IPS-18a (cell line): Measurements from ENCODE around the gene CCNK.

ENCODE experiments used
- H3K27ac ChIP-seq: one replicate; pipeline ENCODE4 v1.5.1; 2013; ENCODE audit warnings: low read length
- H3K27me3 ChIP-seq: one replicate; pipeline ENCODE4 v1.6.1; 2013; ENCODE audit warnings: mild to moderate bottlenecking, low read length; ENCODE audit not compliant: control insufficient read depth, insufficient read depth
- H3K36me3 ChIP-seq: one replicate; pipeline ENCODE4 v1.6.1; 2013; ENCODE audit warnings: low read depth, low read length; ENCODE audit not compliant: control insufficient read depth
- H3K4me1 ChIP-seq: one replicate; pipeline ENCODE4 v1.6.1; 2013; ENCODE audit warnings: low read depth, low read length; ENCODE audit not compliant: control insufficient read depth
- H3K4me3 ChIP-seq: one replicate; pipeline ENCODE4 v1.5.1; 2013; ENCODE audit warnings: low read length
- H3K9ac ChIP-seq: one replicate; pipeline ENCODE4 v1.6.1; 2013; ENCODE audit warnings: mild to moderate bottlenecking, low read length, moderate library complexity
- H3K9me3 ChIP-seq: one replicate; pipeline ENCODE4 v1.6.1; 2013; ENCODE audit warnings: low read depth, low read length; ENCODE audit not compliant: control insufficient read depth

Gene CCNK

GRCh38 chr14:99541677-99542470, 60.7 kb downstream of the CCNK start:
- Histone ChIP-seq H3K4me3 (no peak overlapping the region), H3K27me3 (no peaks in the 10 kb centered on the region), H3K27ac (no peak overlapping the region), H3K36me3 (no peaks in the 10 kb centered on the region), H3K9ac (no peak overlapping the region), H3K4me1 (peaks cover 23% of the 10 kb centered on the region), H3K9me3 (no peaks in the 10 kb centered on the region)

GRCh38 chr14:99542566-99542965, 61.4 kb downstream of the CCNK start:
- Histone ChIP-seq H3K9me3 (no peaks in the 10 kb centered on the region), H3K4me1 (peaks cover 20% of the 10 kb centered on the region), H3K4me3 (no peak overlapping the region), H3K27me3 (no peaks in the 10 kb centered on the region), H3K9ac (no peak overlapping the region), H3K27ac (no peak overlapping the region), H3K36me3 (no peaks in the 10 kb centered on the region)

GRCh38 chr14:99543370-99543769, 62.2 kb downstream of the CCNK start:
- H3K9me3 ChIP-seq, result no peaks in the 10 kb centered on the region
- H3K27ac ChIP-seq, result no peak overlapping the region
- no peak overlapping the region for H3K4me3 ChIP-seq
- no peaks in the 10 kb centered on the region for H3K36me3 ChIP-seq
- H3K9ac ChIP-seq, result no peak overlapping the region
- H3K27me3 ChIP-seq, result no peaks in the 10 kb centered on the region
- peaks cover 17% of the 10 kb centered on the region for H3K4me1 ChIP-seq

- H3K4me3 ChIP-seq, result no peak overlapping the region
- no peaks in the 10 kb centered on the region for H3K27me3 ChIP-seq
- H3K27ac ChIP-seq, result no peak overlapping the region
- H3K9me3 ChIP-seq, result no peaks in the 10 kb centered on the region
- peaks cover 19% of the 10 kb centered on the region for H3K4me1 ChIP-seq
- H3K9ac ChIP-seq, result no peak overlapping the region
- no peaks in the 10 kb centered on the region for H3K36me3 ChIP-seq
Measured at GRCh38 chr14:99543985-99544384, 62.8 kb downstream of the CCNK start.

GRCh38 chr14:99544991-99545390, 63.8 kb downstream of the CCNK start:
- Histone ChIP-seq H3K4me1 (peaks cover 27% of the 10 kb centered on the region), H3K4me3 (no peak overlapping the region), H3K9me3 (no peaks in the 10 kb centered on the region), H3K9ac (no peak overlapping the region), H3K27ac (no peak overlapping the region), H3K27me3 (no peaks in the 10 kb centered on the region), H3K36me3 (no peaks in the 10 kb centered on the region)

GRCh38 chr14:99545586-99545985, 64.4 kb downstream of the CCNK start:
- Histone ChIP-seq H3K27ac (no peak overlapping the region), H3K36me3 (no peaks in the 10 kb centered on the region), H3K4me3 (no peak overlapping the region), H3K27me3 (no peaks in the 10 kb centered on the region), H3K4me1 (peaks cover 27% of the 10 kb centered on the region), H3K9me3 (no peaks in the 10 kb centered on the region), H3K9ac (no peak overlapping the region)

GRCh38 chr14:99546234-99546879, 65.1 kb downstream of the CCNK start:
- Histone ChIP-seq H3K36me3 (no peaks in the 10 kb centered on the region), H3K9me3 (no peaks in the 10 kb centered on the region), H3K4me3 (no peak overlapping the region), H3K4me1 (peaks cover 27% of the 10 kb centered on the region), H3K27ac (no peak overlapping the region), H3K27me3 (no peaks in the 10 kb centered on the region), H3K9ac (no peak overlapping the region)

- Histone ChIP-seq H3K9me3 (no peaks in the 10 kb centered on the region), H3K4me1 (peaks cover 27% of the 10 kb centered on the region), H3K36me3 (no peaks in the 10 kb centered on the region), H3K27me3 (no peaks in the 10 kb centered on the region), H3K27ac (no peak overlapping the region), H3K4me3 (no peak overlapping the region), H3K9ac (no peak overlapping the region)
Measured at GRCh38 chr14:99548255-99548654, 67.0 kb downstream of the CCNK start.

GRCh38 chr14:99548871-99549515, 67.8 kb downstream of the CCNK start:
- Histone ChIP-seq H3K4me3 (no peak overlapping the region), H3K27ac (no peak overlapping the region), H3K9ac (no peak overlapping the region), H3K36me3 (no peaks in the 10 kb centered on the region), H3K9me3 (no peaks in the 10 kb centered on the region), H3K4me1 (peaks cover 27% of the 10 kb centered on the region), H3K27me3 (no peaks in the 10 kb centered on the region)

GRCh38 chr14:99549684-99550083, 68.5 kb downstream of the CCNK start:
- H3K27ac ChIP-seq, result no peak overlapping the region
- H3K27me3 ChIP-seq, result no peaks in the 10 kb centered on the region
- no peaks in the 10 kb centered on the region for H3K36me3 ChIP-seq
- H3K9me3 ChIP-seq, result no peaks in the 10 kb centered on the region
- H3K9ac ChIP-seq, result no peak overlapping the region
- H3K4me3 ChIP-seq, result no peak overlapping the region
- H3K4me1 ChIP-seq, result peaks cover 27% of the 10 kb centered on the region

- H3K9me3 ChIP-seq, result no peaks in the 10 kb centered on the region
- peaks cover 24% of the 10 kb centered on the region for H3K4me1 ChIP-seq
- no peaks in the 10 kb centered on the region for H3K36me3 ChIP-seq
- H3K9ac ChIP-seq, result no peak overlapping the region
- H3K27me3 ChIP-seq, result no peaks in the 10 kb centered on the region
- no peak overlapping the region for H3K27ac ChIP-seq
- H3K4me3 ChIP-seq, result no peak overlapping the region
Measured at GRCh38 chr14:99550387-99550992, 69.3 kb downstream of the CCNK start.
